Measurements from ENCODE around the gene CD36. TPM values are rescaled to one million over a fixed set of nuclear protein-coding genes. Genes with fewer than 3 reads are reported as not detected.

CD36 gene
- total and polyA plus RNA-seq, 2 experiments from 2014 or later = 0.40 to 1.8 TPM

DNA sequence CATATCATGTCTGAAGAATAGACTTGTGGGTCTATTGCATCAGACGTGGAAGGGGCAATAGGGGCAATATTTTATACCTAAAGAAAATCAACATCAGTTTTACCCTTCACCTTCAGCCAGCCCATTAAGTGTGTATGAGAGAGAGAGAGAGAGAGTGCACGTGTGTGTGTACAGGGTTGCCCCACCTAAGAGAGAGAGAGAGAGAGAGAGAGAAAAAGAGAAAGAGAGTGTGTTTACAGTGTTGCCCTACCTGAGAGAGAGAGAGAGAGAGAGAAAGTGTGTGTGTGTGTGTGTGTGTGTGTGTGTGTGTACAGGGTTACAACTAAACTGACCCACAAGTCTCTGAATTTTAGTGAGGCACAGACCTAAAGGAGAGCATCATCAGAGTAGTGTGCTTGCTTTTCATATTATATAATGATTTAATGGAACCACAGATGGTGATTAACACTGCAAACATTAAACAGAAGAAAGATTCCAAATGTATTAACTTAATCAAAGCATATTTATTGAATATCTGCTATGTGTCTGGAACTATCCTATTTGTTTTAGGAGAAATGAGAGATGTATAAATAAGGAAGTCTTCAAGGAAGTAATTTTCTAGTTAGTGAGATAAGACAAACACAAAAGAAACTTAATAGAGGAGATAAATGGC is 66.8 kb downstream of the CD36 start:
- no peaks in the 10 kb centered on the region for H3K36me3 Mint-ChIP-seq (ENCODE audit: low read depth)
- no peak for ATAC-seq
- H3K4me1 Mint-ChIP-seq = peaks cover 3% of the 10 kb centered on the region; the same call in 2 of the 3 replicates

DNA sequence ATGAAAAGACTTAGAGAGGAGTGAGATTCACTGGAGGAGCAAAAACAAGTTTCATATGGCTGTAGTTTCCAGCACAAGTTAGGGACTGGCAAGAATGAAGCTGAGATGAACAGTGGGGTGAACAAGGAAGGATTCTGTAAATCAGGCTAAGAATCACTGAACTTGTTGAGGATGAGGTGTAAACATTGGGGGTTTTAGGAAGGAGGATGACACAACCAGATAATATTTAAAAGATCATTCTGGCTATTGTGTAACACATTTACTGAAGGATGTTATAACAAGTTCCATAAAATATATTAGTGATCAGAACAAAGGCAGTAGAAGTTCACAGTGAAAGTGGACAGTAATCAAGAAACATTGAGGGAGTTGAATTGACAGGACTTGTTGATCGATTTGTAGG is 68.9 kb downstream of the CD36 start:
- Histone ChIP-seq H3K27me3 (ENCODE audit: insufficient read depth) (no peaks in the 10 kb centered on the region), H3K27ac (ENCODE audit: low read depth) (no peak overlapping the region), H3K4me1 (ENCODE audit: insufficient read depth) (no peaks in the 10 kb centered on the region), H3K9me2 (ENCODE audit: insufficient read depth) (peaks cover 10% of the 10 kb centered on the region; the same call in 1 of the 2 replicates), H3K79me2 (replicated peaks; ENCODE audit: insufficient read depth) (no peaks in the 10 kb centered on the region), H4K20me1 (replicated peaks; ENCODE audit: insufficient read depth) (no peaks in the 10 kb centered on the region), H2AFZ (no peak overlapping the region), H3F3A (replicated peaks; ENCODE audit: low read depth) (no peaks in the 10 kb centered on the region), H3K36me3 (ENCODE audit: insufficient read depth) (no peaks in the 10 kb centered on the region), H3K4me2 (no peak overlapping the region), H3K4me3 (no peak overlapping the region)
- Mint-ChIP-seq H3K27me3 (ENCODE audit: insufficient read depth, low read depth, poor library complexity) (peaks cover 2% of the 10 kb centered on the region), H3K4me3 (no peak overlapping the region), H3K9me3 (peaks cover 7% of the 10 kb centered on the region; the same call in 2 of the 3 replicates), H3K27ac (no peak overlapping the region), H3K36me3 (ENCODE audit: low read depth) (peaks cover 3% of the 10 kb centered on the region; the same call in 1 of the 3 replicates), H3K4me1 (peaks cover 7% of the 10 kb centered on the region; the same call in 2 of the 3 replicates)
- DNase-seq (ENCODE audit: low spot score) = no peak
- ATAC-seq = no peak
- TF ChIP-seq, protein P1, sequence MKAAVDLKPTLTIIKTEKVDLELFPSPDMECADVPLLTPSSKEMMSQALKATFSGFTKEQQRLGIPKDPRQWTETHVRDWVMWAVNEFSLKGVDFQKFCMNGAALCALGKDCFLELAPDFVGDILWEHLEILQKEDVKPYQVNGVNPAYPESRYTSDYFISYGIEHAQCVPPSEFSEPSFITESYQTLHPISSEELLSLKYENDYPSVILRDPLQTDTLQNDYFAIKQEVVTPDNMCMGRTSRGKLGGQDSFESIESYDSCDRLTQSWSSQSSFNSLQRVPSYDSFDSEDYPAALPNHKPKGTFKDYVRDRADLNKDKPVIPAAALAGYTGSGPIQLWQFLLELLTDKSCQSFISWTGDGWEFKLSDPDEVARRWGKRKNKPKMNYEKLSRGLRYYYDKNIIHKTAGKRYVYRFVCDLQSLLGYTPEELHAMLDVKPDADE (IDR thresholded peaks at IDR 0.05) = no peak
- TF ChIP-seq EZH2 (IDR thresholded peaks at IDR 0.05; ENCODE audit: low read depth, unreplicated experiment) = no peak
- TF ChIP-seq, protein P2, sequence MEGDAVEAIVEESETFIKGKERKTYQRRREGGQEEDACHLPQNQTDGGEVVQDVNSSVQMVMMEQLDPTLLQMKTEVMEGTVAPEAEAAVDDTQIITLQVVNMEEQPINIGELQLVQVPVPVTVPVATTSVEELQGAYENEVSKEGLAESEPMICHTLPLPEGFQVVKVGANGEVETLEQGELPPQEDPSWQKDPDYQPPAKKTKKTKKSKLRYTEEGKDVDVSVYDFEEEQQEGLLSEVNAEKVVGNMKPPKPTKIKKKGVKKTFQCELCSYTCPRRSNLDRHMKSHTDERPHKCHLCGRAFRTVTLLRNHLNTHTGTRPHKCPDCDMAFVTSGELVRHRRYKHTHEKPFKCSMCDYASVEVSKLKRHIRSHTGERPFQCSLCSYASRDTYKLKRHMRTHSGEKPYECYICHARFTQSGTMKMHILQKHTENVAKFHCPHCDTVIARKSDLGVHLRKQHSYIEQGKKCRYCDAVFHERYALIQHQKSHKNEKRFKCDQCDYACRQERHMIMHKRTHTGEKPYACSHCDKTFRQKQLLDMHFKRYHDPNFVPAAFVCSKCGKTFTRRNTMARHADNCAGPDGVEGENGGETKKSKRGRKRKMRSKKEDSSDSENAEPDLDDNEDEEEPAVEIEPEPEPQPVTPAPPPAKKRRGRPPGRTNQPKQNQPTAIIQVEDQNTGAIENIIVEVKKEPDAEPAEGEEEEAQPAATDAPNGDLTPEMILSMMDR (conservative IDR thresholded peaks at IDR 0.05; ENCODE audit: low read depth in 2 of 2) = no peak
- no peak for TF ChIP-seq JUNB (IDR thresholded peaks at IDR 0.05; ENCODE audit: unreplicated experiment)
- TF ChIP-seq ZNF114 (CRISPR knock-in tag; IDR thresholded peaks at IDR 0.05) = no peak
- TF ChIP-seq POLR2AphosphoS5 (IDR thresholded peaks at IDR 0.05; ENCODE audit: low read depth) = no peak
- TF ChIP-seq CREB1 (CRISPR knock-in tag; IDR thresholded peaks at IDR 0.05; ENCODE audit: low read depth) = no peak
- no peak for TF ChIP-seq EZH2phosphoT487 (IDR thresholded peaks at IDR 0.05; ENCODE audit: unreplicated experiment)
- no peak for TF ChIP-seq STAT1 (IDR thresholded peaks at IDR 0.05; ENCODE audit: unreplicated experiment)
- TF ChIP-seq ZNF331 (CRISPR knock-in tag; IDR thresholded peaks at IDR 0.05; ENCODE audit: low read depth) = no peak

More for the DNA sequence above, 66.8 kb downstream of the CD36 start:
- Histone ChIP-seq H4K20me1 (replicated peaks; ENCODE audit: insufficient read depth) (no peaks in the 10 kb centered on the region), H3K4me2 (no peak overlapping the region), H3K9me2 (ENCODE audit: insufficient read depth) (peaks cover 10% of the 10 kb centered on the region; the same call in 1 of the 2 replicates), H3F3A (replicated peaks; ENCODE audit: low read depth) (no peaks in the 10 kb centered on the region), H3K4me1 (ENCODE audit: insufficient read depth) (no peaks in the 10 kb centered on the region), H3K4me3 (no peak overlapping the region), H3K27me3 (ENCODE audit: insufficient read depth) (no peaks in the 10 kb centered on the region), H2AFZ (no peak overlapping the region), H3K27ac (ENCODE audit: low read depth) (no peak overlapping the region), H3K36me3 (ENCODE audit: insufficient read depth) (no peaks in the 10 kb centered on the region), H3K79me2 (replicated peaks; ENCODE audit: insufficient read depth) (no peaks in the 10 kb centered on the region)
- TF ChIP-seq, protein P1 (IDR thresholded peaks at IDR 0.05) = no peak
- TF ChIP-seq ZNF114 (CRISPR knock-in tag; IDR thresholded peaks at IDR 0.05) = no peak
- Mint-ChIP-seq H3K4me3 (no peak overlapping the region), H3K9me3 (no peaks in the 10 kb centered on the region; the same call in 2 of the 3 replicates), H3K27me3 (ENCODE audit: insufficient read depth, low read depth, poor library complexity) (peaks cover 3% of the 10 kb centered on the region), H3K27ac (no peak overlapping the region; the same call in 1 of the 2 replicates)
- DNase-seq (ENCODE audit: low spot score) = no peak
